ENCODE data around the gene GNA15. TPM values are rescaled to one million over a fixed set of nuclear protein-coding genes. Genes with fewer than 3 reads are reported as not detected.
"Not testable (repeated sequence)": the region's sequence is repeated elsewhere in the genome, so short reads cannot be mapped to it uniquely, and the experiment has no call there.

The GNA15 gene
- total and polyA plus RNA-seq, 9 donors: 1.5 to 3.9 (median 2.1) TPM

DNA sequence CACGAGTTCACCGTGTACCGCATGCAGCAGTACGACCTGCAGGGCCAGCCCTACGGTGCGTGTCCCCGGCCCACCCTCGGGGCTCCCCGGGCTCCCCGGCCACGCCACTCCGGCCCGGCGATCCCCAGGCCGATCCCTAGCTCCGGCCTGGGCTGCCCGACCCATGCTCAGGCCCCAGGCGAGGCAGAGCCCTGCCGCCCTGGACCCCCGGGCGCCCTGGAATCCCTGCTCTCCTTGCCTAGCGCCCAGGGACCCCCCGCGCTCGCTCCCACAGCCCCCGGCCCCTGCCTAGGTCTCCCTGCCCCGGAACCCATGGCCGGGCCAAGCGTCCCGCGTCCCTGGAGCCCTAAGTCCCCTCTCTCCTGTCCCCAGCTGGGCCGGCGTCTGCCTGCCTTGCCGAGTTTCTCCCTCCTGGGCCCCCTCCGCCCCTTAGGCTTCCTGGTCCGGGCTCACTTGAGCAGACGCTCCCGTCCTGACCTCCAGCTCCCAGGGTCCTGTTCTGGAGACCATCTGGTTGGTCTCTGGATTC is 50.4 kb downstream of the GNA15 start:
- H3K36me3 ChIP-seq (ENCODE audit: control insufficient read depth, insufficient read depth, low read length): peaks cover 6% of the 10 kb centered on the region
- peaks cover 14% of the 10 kb centered on the region for H3K4me1 ChIP-seq (ENCODE audit: control insufficient read depth, insufficient read depth, low read length)
- no peak overlapping the region for H3K27ac ChIP-seq (ENCODE audit: low read length)
- 0% methylated on average over 38 of the region's 38 CpGs for WGBS (ENCODE audit: insufficient coverage)
- no peaks in the 10 kb centered on the region for H3K27me3 ChIP-seq (ENCODE audit: control insufficient read depth, insufficient read depth, low read length)
- H3K9me3 ChIP-seq (replicated peaks; ENCODE audit: control insufficient read depth, low read depth, low read length): no peaks in the 10 kb centered on the region
- H3K4me3 ChIP-seq (ENCODE audit: low read length): peak overlapping the region; percentile 71
- DNase-seq: no peak

DNA sequence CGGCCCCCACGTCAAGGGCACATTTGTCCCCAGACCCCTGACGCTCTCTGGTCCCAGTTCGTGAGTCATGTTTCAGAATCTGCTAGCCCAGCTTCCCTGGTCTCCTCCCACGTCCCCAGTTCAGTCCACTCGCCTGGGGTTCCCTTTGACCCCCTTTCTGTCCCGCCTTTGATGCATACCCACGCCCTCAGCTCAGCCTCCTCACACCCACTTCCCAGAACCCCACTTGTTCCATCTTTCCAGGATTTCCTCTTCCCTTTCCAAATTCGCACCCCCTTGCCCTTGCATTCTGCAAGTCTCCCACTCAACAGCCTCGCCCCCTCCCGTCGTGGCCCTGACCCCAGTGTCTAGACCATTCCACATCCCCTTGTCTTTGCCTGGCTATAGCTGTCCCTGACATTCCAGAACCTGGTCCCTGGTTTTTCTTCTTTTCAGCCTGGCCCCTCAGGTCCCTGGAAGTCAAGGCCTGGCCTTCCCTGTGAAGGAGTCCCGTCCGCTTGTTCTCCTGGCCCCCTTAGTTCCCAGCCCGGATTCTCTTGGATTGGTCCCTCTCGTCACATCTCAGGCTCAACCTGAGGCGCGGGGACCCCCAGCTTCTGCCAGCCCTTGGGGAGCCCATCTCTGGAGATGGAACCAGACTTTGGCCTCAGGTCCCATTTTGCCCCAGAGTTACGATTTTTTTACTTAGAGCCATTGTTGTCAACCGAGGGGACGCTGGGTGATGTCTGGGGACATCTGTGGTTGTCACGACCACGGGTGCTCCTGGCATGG is 51.2 kb downstream of the GNA15 start:
- H3K4me1 ChIP-seq (ENCODE audit: control insufficient read depth, insufficient read depth, low read length): peaks cover 14% of the 10 kb centered on the region
- WGBS (ENCODE audit: insufficient coverage): 67% methylated on average over 23 of the region's 23 CpGs
- no peaks in the 10 kb centered on the region for H3K27me3 ChIP-seq (ENCODE audit: control insufficient read depth, insufficient read depth, low read length)
- peaks cover 6% of the 10 kb centered on the region for H3K36me3 ChIP-seq (ENCODE audit: control insufficient read depth, insufficient read depth, low read length)
- no peak for DNase-seq
- H3K4me3 ChIP-seq (ENCODE audit: low read length): peak overlapping the region; percentile 71
- no peaks in the 10 kb centered on the region for H3K9me3 ChIP-seq (replicated peaks; ENCODE audit: control insufficient read depth, low read depth, low read length)
- no peak overlapping the region for H3K27ac ChIP-seq (ENCODE audit: low read length)

GRCh38 chr19:3187662-3188511 is 52.1 kb downstream of the GNA15 start:
- Histone ChIP-seq H3K4me3 (ENCODE audit: low read length) (no peak overlapping the region), H3K27me3 (ENCODE audit: control insufficient read depth, insufficient read depth, low read length) (no peaks in the 10 kb centered on the region), H3K4me1 (ENCODE audit: control insufficient read depth, insufficient read depth, low read length) (peaks cover 14% of the 10 kb centered on the region), H3K36me3 (ENCODE audit: control insufficient read depth, insufficient read depth, low read length) (peaks cover 6% of the 10 kb centered on the region), H3K9me3 (replicated peaks; ENCODE audit: control insufficient read depth, low read depth, low read length) (no peaks in the 10 kb centered on the region), H3K27ac (ENCODE audit: low read length) (no peak overlapping the region)
- DNase-seq: no peak
- 83% methylated on average over 34 of the region's 36 CpGs for WGBS (ENCODE audit: insufficient coverage)

DNA sequence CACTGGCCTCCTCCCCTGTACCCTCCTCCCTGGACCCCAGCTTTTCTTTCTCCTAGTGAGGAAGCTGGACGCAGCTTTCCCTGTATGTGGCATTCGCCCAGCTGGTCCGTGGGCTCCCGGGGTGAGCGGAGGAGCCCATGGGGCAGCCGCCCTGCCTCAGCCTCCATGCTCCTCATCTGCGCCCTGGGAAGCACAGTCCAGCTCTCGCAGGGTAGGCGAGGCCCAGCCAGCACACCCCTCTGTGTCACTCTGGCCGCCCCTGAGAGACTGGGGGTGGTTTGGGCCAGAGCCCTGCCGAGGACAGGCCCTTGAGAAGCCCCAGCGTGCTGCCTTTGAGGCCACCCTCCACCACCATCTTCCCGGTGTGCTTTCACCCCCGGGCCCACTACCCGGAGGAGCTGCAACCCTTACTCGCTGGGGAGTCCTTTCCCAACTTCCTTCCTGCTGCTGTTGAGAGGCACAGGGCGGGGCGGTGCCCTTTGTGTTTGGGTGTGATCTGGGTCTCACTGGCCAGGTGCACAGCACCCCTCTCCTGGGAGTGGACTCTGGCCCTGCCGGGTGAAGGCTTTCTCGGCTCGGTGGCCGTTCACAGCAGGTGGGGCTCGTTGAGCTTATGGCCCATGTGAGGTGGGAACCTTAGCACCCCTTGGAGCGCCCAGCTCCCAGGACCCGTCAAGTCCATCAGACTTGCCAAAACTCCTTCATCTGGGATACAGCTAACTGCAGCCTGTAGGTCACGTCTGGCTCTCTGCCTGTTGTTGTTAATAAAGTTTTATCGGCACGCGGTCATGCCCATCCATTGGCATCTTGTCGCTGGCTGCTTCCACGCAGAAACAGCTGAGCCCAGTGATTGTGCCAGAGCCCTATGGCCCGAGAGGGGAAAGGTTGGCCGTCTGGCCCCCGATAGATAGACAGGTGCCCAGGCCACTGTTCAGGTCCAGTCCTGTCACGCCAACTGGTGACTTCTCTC is 53.1 kb downstream of the GNA15 start:
- Histone ChIP-seq H3K36me3 (ENCODE audit: control insufficient read depth, insufficient read depth, low read length) (peaks cover 10% of the 10 kb centered on the region), H3K4me1 (ENCODE audit: control insufficient read depth, insufficient read depth, low read length) (peaks cover 14% of the 10 kb centered on the region), H3K4me3 (ENCODE audit: low read length) (no peak overlapping the region), H3K9me3 (replicated peaks; ENCODE audit: control insufficient read depth, low read depth, low read length) (no peaks in the 10 kb centered on the region), H3K27ac (ENCODE audit: low read length) (no peak overlapping the region), H3K27me3 (ENCODE audit: control insufficient read depth, insufficient read depth, low read length) (no peaks in the 10 kb centered on the region)
- DNase-seq: no peak
- WGBS (ENCODE audit: insufficient coverage): 91% methylated on average over 21 of the region's 35 CpGs

DNA sequence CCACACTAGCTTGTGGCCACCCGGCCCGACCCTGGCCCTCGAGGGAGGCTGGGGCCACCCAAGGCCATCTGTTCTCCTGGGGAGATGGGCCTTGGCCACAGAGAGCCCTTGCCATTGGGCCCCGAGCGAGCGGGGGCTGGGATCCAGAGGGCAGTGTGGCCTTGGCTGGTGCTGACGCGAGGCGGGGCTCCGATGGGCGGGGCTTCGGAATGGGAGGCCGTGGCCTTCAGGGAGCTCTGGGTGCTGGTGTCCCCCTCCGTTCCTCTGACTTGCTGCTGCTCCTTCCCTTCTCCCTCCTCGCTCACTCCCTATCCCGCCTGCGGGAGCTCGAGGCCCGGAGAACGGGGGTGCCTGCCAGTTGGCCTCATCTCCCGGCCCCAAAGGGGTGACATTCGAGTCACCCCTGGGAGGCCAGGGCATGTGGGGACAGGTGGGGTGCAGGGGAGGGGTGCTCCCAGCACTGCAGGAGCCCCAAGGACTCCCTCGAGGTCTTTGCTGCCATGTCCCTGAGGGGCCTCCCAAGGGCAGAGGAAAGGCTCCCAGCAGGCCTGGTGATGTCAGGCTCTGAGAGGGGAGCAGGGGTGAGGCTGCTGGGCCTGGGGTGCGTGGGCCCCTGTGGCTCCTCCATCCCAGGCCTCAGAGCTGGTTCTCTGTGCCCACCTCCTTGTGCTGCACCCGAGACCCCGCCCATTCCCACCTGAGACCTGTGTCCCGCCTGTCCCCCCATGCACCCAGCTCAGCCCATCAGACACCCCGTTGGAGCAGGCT is 54.1 kb downstream of the GNA15 start:
- no peaks in the 10 kb centered on the region for H3K27me3 ChIP-seq (ENCODE audit: control insufficient read depth, insufficient read depth, low read length)
- peaks cover 13% of the 10 kb centered on the region for H3K36me3 ChIP-seq (ENCODE audit: control insufficient read depth, insufficient read depth, low read length)
- H3K27ac ChIP-seq (ENCODE audit: low read length): no peak overlapping the region
- no peaks in the 10 kb centered on the region for H3K9me3 ChIP-seq (replicated peaks; ENCODE audit: control insufficient read depth, low read depth, low read length)
- 82% methylated on average over 22 of the region's 28 CpGs for WGBS (ENCODE audit: insufficient coverage)
- DNase-seq: no peak
- H3K4me3 ChIP-seq (ENCODE audit: low read length): no peak overlapping the region
- H3K4me1 ChIP-seq (ENCODE audit: control insufficient read depth, insufficient read depth, low read length): peaks cover 14% of the 10 kb centered on the region

DNA sequence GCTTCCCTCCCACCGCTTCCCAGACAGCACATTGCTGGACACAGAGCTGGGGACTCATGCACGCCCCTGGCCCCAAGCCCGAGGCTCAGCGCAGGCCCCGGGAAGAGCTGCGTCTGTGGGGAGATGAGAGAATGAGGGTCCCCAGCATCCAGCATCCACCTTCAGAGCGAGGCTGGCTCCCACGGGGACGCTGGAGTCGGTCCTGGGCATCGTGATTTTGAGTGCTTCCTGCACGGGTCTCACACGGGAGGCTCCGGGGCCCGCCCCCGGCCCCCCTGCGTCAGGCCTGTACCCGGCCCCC is 54.6 kb downstream of the GNA15 start:
- Histone ChIP-seq H3K27ac (ENCODE audit: low read length) (no peak overlapping the region), H3K9me3 (replicated peaks; ENCODE audit: control insufficient read depth, low read depth, low read length) (no peaks in the 10 kb centered on the region), H3K36me3 (ENCODE audit: control insufficient read depth, insufficient read depth, low read length) (peaks cover 15% of the 10 kb centered on the region), H3K4me1 (ENCODE audit: control insufficient read depth, insufficient read depth, low read length) (peaks cover 12% of the 10 kb centered on the region), H3K27me3 (ENCODE audit: control insufficient read depth, insufficient read depth, low read length) (no peaks in the 10 kb centered on the region), H3K4me3 (ENCODE audit: low read length) (no peak overlapping the region)
- WGBS (ENCODE audit: insufficient coverage): 88% methylated on average over 17 of the region's 18 CpGs
- no peak for DNase-seq

- H3K4me1 ChIP-seq (ENCODE audit: control insufficient read depth, insufficient read depth, low read length): peaks cover 12% of the 10 kb centered on the region
- H3K27ac ChIP-seq (ENCODE audit: low read length): no peak overlapping the region
- no peak for DNase-seq
- H3K4me3 ChIP-seq (ENCODE audit: low read length): no peak overlapping the region
- H3K27me3 ChIP-seq (ENCODE audit: control insufficient read depth, insufficient read depth, low read length): no peaks in the 10 kb centered on the region
- H3K9me3 ChIP-seq (replicated peaks; ENCODE audit: control insufficient read depth, low read depth, low read length): no peaks in the 10 kb centered on the region
- peaks cover 17% of the 10 kb centered on the region for H3K36me3 ChIP-seq (ENCODE audit: control insufficient read depth, insufficient read depth, low read length)
- 88% methylated on average over 43 of the region's 46 CpGs for WGBS (ENCODE audit: insufficient coverage)
Measured at GRCh38 chr19:3190921-3191805, 55.3 kb downstream of the GNA15 start.

DNA sequence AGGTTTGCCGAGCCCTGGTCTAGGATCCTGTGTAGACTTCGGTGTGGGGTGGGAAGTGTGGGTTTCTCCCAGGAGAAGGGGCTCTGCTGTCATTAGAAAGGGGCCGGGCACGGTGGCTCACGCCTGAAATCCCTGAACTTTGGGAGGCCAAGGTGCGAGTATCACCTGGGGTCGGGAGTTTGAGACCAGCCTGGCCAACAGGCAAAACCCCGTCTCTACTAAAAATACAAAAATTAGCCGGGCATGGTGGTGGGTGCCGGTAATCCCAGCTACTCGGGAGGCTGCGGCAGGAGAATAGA is 55.9 kb downstream of the GNA15 start:
- not testable (repeated sequence) for H3K4me3 ChIP-seq (ENCODE audit: low read length); H3K9me3 ChIP-seq (replicated peaks; ENCODE audit: control insufficient read depth, low read depth, low read length); H3K27ac ChIP-seq (ENCODE audit: low read length); H3K4me1 ChIP-seq (ENCODE audit: control insufficient read depth, insufficient read depth, low read length); DNase-seq; H3K27me3 ChIP-seq (ENCODE audit: control insufficient read depth, insufficient read depth, low read length)
- 93% methylated on average over 9 of the region's 12 CpGs for WGBS (ENCODE audit: insufficient coverage)
- H3K36me3 ChIP-seq (ENCODE audit: control insufficient read depth, insufficient read depth, low read length): peaks cover 23% of the 10 kb centered on the region

DNA sequence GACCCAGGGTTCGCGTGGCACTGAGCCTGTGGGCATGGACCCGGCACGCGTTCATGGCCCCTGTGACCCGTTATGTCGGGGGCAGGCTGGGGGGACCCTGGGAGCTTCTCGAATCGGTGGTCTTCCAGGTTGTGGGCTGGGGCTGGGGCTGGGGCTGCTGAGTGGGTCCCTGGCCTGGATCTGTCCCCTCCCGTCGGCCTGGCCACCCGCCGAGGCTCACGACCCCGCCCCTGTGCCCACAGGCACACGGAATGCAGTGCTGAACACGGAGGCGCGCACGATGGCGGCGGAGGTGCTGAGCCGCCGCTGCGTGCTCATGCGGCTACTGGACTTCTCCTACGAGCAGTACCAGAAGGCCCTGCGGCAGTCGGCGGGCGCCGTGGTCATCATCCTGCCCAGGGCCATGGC is 56.4 kb downstream of the GNA15 start:
- Histone ChIP-seq H3K4me1 (ENCODE audit: control insufficient read depth, insufficient read depth, low read length) (peaks cover 3% of the 10 kb centered on the region), H3K27me3 (ENCODE audit: control insufficient read depth, insufficient read depth, low read length) (no peaks in the 10 kb centered on the region), H3K36me3 (ENCODE audit: control insufficient read depth, insufficient read depth, low read length) (peaks cover 26% of the 10 kb centered on the region), H3K27ac (ENCODE audit: low read length) (no peak overlapping the region), H3K9me3 (replicated peaks; ENCODE audit: control insufficient read depth, low read depth, low read length) (no peaks in the 10 kb centered on the region), H3K4me3 (ENCODE audit: low read length) (no peak overlapping the region)
- no peak for DNase-seq
- 92% methylated on average over 32 of the region's 32 CpGs for WGBS (ENCODE audit: insufficient coverage)

Data from muscle of leg (tissue), 11 donors.